ENCODE data around the gene AQP12A.

- TF ChIP-seq CTCF (IDR thresholded peaks at IDR 0.05) (no peak), EZH2phosphoT487 (IDR thresholded peaks at IDR 0.05) (no peak)
These were observed 32.2 kb downstream of the AQP12A start for GRCh38 chr2:240723851-240724250.
